HTR-8/SVneo (cell line): ENCODE measurements around the gene TMEM31.
"Not testable (repeated sequence)": the region's sequence is repeated elsewhere in the genome, so short reads cannot be mapped to it uniquely, and the experiment has no call there.

Experiments
- DNase-seq: peaks from one replicate; pipeline ENCODE4 v3.0.0; 2011; ENCODE audit warnings: low spot score, mixed read lengths; ENCODE audit not compliant: insufficient read length
- FAIRE-seq: peaks from 2 replicates; lab custom pipeline; 2011; peaks lifted over from hg19 to GRCh38; lab: Jason Lieb, UNC

The TMEM31 gene

DNA sequence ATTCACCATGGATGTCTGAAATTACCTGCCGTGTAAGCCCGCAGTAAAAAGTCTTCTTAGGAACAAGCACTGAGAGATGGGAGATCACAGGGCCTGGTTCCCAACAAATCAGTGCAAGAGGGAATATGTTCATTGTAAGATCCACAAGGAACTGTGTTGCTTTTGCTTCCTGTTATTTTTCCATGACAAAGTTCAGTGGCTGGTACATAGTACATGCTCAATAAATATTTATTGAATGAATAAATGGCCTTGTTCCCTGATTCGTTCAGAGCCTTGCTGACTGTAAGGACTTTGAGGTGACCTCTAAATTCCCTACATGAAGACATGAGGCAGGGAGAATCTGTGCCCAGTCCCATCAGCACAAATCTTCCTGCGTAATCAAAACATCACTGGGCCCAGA, 7.4 kb downstream of the TMEM31 start:
- no peak for FAIRE-seq
- DNase-seq: no peak

DNA sequence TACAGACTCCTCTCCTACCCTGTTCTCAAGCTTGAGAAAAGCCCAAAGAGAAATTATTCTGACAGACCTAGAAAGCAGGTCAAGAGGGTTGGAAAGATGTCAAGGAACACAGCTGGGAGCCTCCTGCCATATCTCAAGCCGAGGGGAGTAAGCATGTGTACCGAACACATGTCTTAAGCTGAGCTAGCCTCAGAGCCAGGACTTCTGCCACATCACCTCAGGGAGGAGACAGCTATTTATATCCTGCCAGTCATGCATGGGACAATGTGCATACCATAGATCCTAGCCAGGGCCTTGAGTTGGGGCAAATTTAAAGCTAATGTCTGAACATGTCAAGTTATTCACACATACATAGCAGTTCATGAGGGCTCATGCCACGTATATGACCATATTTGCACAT, 11.8 kb downstream of the TMEM31 start:
- DNase-seq (no peak), FAIRE-seq (no peak)

DNA sequence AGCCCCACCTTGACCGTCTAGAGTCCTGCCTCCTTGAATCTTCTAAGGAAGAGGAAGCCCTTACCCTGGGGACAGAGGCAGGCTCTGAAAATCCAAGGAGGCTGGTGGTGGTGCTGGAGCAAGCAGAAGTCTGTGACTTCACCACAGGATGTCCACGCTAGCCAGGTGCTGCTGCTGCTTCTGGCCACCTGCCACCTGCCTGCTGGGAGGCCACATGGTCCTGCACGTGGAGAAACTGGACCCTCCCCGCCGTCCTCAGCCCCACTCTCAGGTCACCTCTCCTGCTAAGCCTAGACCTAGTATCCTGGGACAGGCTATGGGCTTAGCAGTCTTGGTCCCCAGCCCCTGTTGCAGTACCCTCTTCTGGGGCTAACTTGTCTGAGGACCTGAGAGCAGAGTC, 15.8 kb downstream of the TMEM31 start:
- FAIRE-seq: no peak

DNA sequence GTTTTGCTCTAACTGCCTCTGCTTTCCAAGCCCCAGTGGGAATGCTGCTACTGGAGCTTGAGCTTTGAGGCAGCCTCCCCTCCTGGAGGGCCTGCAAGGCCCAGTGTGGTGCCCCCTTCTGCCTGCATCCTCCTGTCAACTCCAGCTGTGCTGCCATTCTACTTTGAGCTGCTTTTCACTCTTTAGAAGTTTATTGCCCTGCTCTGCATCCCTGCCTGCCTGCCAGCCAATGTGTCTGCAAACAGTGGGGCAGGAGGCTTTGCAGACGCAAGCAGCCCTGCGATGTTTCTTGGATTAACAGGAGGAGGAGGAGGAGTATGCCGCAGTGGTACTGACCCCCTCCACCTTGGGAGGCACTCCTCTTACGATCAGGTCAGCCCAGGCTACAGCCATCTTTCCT, 16.4 kb downstream of the TMEM31 start:
- no peak for DNase-seq
- no peak for FAIRE-seq

More for the DNA sequence above, 15.8 kb downstream of the TMEM31 start:
- DNase-seq: no peak

DNA sequence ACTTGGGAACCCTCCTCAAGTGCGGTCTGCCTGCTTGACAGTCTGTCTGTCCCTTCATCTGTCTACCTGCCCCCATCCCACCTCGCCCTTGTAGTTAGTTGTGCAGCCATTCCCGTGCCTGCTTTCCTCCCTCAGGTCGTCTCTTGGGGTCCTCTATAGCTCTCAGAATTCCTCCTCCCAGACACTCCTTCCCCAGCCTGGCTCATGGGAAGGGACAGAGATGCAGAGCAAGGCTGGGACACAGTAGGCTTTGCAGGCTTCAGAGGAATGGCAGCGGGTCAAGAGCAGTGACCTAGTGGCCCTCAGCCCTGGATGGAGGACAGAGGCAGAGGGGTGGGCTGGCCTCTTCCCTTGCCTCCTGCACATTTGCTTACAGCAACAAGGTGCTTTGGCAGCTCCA, 18.3 kb downstream of the TMEM31 start:
- DNase-seq: no peak
- no peak for FAIRE-seq

DNA sequence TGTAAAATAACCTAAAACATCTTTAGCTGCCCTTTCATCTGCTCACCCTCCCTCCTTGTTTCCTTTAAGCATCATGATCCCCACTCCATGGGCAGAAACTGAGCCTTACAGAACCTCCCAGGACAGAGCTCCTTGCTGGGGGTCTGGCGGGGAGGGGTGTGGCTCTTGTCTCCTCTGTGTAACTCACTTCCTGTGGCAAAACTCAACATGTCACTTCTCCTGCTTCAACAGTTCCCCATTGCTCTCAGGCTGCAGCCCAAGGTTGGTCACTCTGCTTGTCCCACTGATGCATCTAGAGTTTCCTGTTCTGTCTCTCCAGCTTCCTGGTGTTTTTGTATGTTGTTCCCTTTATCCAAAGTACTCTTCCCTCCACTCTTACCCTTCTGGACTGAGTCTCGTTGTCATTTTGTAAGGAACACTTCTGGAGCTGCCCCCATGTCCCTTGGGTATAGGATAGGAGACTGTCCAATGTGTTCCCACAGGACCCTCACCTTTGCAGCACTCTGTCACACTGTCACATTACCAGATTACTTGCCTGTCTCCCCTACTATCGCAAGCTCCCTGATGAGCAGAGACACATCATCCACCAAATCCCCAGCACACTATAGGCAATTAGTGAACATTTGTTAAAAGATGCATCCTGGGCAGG, 19.6 kb downstream of the TMEM31 start:
- no peak for DNase-seq
- FAIRE-seq: no peak

DNA sequence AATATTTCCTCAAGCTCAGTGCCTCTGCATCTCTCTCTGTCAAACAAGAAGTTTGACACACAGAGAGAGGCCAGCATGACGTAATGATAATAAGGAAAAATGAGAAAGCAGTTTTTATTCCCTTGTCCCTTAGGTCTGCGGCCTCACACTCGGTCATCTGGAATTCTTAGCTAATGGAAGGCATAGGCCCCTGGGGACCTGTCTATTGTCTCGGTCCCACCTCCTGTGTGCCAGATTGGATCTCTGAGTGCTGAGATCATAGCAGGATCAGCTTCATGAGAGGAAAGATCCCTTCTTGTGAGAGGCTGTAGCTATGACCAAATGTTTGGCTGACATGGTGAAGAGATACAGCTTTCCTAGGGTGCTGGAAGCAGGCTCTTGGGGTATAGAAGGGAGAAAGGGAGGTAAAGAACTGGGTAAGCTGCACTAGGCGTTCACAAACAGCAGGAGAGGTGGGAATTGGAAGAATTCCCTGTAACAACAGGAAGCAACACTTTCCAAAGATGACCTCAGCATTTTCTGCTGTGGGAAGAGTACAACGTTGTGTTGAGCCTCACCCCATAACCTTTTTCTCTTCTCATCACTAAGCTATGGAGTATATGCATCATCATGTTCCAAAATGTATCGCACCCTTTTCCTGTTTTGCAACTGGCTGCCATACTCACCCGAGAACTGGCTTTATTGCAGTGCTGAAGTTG, 20.2 kb downstream of the TMEM31 start:
- DNase-seq (no peak), FAIRE-seq (no peak)

DNA sequence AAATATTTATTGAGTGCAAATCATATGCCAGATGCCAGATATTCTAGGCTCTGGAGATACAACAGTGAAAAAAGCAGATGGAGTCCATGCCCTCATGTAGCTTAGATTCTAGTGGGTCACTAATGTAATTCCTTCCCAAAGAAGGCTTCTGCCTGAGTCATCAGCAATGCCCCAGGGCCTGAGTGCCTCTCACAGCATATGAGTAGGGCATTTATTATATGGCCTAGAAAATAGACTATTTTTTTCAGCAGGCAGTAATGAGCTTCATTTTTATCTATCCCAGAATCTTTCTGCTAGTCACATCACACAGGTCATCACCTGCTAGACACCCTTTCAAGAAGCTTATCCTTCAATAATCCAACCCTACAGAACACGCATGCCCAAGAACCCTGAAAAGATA, 22.3 kb downstream of the TMEM31 start:
- DNase-seq (no peak), FAIRE-seq (no peak)

DNA sequence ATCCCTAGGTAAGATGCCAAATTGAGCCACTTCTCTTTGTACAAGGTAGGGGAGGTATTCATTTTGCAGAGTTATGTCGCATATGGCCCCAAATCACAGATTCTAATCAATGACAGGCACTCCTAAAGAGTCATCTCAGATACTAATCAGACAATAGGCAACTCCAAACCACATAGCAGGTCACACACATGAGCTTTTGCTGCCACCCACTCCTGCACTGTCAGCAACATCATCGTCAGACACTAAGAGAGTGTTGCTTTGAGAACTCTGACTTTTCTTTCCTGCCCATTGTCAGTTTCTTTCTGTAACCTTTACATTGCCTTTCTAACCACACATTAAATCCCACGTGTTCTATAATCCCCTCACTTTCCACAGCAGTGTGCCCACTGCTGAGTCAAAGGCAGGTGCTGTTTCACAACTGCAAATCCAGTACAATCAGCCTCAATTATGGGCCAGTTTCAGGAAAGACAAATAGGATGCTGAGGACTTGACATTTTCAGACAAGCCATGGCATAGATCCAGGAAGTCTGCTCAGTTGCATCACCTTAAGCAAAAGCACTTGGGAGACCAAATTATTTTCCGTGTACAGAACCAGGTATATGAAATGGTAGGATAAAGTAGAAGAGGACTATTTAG, 23.5 kb downstream of the TMEM31 start:
- no peak for DNase-seq
- no peak for FAIRE-seq

DNA sequence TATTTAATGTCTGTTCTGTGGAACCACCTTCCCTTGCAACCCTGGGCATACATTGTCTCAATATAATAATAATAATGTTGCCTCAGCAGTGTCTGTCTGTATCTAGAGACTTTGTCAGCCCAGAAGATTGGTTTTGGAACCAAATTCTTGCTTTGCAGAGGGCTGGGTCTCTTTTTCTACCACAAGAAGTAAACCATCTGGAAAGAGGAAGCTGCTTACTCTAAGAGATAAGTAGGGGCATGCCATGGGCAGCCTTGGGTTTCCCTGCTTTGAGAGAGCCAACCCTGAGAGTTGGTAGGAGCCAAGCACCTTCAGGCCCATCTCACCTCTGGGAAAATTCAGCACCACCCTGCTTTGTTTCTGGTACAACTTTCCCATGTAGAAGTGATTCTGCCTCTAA, 27.0 kb downstream of the TMEM31 start:
- no peak for DNase-seq
- FAIRE-seq: no peak

DNA sequence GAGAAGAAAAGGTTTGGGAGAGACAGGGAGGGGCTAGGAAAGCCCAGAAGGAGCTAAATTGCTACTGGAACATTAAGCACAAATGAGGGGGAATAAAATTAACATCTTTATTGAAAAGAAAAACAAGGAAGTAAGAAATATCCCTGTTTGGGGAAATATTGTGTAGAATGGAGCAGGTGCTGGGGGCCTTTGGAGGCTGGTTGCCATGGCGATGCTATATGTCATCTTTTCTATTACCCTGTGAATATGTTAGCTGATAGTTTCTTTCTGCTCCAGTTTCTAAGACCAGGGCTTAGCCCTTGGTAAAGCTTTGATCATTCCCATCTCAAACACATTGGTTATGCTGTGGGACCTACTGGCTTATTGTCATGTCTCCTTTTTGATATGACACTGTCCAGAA, 28.7 kb downstream of the TMEM31 start:
- FAIRE-seq: no peak
- no peak for DNase-seq

DNA sequence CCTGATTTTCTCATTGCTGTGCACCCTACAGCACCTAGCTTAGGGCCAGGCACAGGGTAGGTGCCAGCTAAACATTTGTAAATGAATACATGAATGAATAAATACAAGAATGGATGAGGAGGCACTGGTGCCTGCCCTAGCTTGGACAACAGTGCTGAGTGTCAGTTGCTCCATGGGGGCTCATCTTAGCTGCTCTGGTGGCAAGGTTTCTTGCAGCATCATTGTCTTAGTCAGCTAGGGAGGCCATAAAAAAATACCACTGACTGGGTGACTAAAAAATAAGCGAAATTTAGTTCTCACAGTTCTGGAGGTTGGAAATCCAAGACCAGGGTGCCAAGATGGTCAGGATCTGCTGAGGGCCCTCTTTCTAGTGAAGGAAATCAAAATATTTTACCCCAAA, 31.2 kb downstream of the TMEM31 start:
- no peak for FAIRE-seq
- no peak for DNase-seq

DNA sequence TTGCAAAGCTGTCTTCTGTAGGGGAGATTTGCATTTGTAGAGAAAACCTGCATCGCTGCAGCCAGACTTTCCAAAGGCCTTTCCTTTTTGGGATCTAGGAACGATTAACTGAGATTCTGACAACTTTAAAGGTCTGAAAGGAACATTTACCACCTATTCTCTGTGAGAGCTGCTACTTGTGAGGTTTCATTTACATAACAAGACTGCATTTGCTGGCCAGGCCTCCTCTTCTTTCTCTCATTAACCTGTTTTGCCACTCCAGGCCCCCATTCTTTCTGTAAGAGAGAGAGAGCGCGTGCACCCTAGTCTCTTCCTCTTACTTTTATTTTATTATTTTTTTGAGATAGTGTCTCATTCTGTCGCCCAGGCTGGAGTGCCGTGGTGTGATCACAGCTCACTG, 31.6 kb downstream of the TMEM31 start:
- FAIRE-seq (no peak), DNase-seq (no peak)

DNA sequence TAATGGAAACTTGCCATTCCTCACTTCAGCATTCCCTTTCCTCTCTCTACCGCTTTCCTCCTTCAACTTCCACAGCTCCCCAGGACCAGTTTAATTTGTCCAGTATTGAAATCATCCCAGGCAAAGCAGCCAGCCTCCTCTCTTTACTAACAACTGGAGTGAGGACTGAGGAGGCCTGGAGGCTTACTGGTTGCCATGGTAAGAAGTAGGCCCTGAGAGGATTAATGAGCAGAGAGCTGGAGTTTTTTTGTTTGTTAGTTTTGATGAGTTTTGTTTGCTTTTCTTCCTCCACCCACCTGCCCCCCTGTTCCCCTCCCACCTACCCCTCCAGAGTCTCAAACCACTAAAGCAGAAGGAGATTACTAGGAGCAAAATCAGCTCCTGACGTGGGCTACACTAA, 36.5 kb downstream of the TMEM31 start:
- FAIRE-seq (no peak), DNase-seq (no peak)

DNA sequence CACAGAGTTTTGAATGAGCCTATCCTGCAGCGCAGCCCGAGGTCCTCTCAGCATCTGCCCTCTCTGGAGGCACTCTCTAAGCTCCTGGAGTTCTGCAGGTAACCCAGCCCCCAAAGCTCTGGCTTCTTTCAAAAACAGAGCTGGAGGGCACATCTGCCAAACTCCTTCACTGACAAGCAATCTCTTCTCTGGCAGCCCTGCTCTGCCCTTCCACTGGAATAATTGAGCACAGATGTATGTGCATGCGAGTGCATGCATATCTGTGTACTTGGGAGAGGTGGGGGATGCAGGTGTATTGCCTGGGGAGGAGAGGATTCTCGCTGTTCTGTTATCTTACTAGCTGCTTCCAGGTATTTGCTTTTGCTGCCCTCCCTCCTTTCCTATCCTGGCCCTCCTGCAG, 43.7 kb downstream of the TMEM31 start:
- FAIRE-seq (no peak), DNase-seq (no peak)

DNA sequence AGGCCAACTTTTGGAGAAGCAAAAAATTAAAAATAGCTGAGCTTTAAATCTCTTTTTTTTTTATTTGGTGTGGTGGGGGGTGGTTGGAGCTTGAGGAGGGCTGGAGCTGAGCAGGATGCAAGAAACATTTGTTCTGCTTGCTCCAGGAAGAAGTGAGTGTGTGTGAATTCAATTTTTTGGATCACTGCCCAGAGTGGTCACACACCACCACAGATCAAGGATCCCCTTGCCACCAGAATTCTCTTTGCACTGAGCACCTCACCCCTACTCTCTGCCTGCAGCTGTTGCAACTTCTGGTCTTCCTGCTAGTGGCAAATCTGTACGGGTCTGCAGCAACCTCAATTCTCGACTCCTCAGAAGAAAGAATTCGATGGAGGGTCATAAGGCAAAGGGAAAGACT, 46.0 kb downstream of the TMEM31 start:
- FAIRE-seq: no peak
- DNase-seq: no peak

DNA sequence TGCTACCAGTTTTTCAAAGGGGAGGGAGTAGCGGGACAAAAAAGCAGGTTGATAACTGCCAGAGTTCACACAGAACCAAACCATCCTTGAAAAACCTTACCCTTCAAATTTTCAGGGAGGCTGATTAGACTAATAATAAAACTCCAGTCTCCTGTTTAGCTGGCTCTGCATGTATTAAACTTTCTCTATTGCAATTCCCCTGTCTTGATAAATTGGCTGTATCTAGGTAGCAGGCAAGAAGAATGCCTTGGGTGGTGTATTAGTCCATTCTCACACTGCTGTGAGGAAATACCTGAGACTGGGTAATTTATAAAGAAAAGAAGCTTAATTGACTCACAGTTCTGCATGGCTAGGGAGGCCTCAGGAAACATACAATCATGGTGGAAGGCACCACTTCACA, 47.8 kb downstream of the TMEM31 start:
- DNase-seq (no peak), FAIRE-seq (no peak)

DNA sequence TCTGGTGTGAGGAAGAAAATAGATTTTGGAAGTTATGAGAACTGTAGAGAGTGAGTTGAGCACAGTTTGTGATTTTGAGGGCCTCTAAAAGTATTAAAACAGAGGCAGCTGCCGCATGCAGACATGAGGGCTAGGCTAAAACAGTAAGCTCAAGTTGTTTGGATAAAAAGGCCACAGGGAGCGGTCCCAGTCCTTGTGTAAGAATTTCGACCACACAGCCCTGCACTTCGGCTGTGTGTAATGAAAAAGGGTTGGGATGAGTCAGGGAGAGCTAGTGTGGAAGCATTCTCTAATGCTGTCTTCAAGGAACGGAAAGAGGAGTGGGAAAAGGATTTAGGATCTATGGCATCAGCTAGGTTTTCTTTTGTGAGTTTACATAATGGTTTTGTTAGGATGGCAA, 52.8 kb downstream of the TMEM31 start:
- DNase-seq, FAIRE-seq: not testable (repeated sequence)
